Glutamatergic neuron (in vitro differentiated cells): ENCODE data around the gene CMTR1. TPM values are rescaled to one million over a fixed set of nuclear protein-coding genes. Genes with fewer than 3 reads are reported as not detected.

Experiments used
- DNase-seq: peaks from one replicate; pipeline ENCODE4 v3.0.0; 2022
- H3K27ac Mint-ChIP-seq: one replicate; pipeline ENCODE4 v1.8.0; 2020; ENCODE audit warnings: mild to moderate bottlenecking, mixed read lengths, inconsistent platforms; ENCODE audit not compliant: unreplicated experiment
- H3K27me3 Mint-ChIP-seq: one replicate; pipeline ENCODE4 v1.8.0; 2020; ENCODE audit warnings: mild to moderate bottlenecking, moderate library complexity, mixed read lengths, inconsistent platforms; ENCODE audit not compliant: unreplicated experiment
- H3K36me3 Mint-ChIP-seq: one replicate; pipeline ENCODE4 v1.8.0; 2020; ENCODE audit warnings: mild to moderate bottlenecking, mixed read lengths, inconsistent platforms; ENCODE audit not compliant: unreplicated experiment
- H3K4me1 Mint-ChIP-seq: one replicate; pipeline ENCODE4 v1.8.0; 2020; ENCODE audit warnings: mild to moderate bottlenecking, low read depth, mixed read lengths, inconsistent platforms; ENCODE audit not compliant: unreplicated experiment
- H3K4me3 Mint-ChIP-seq: one replicate; pipeline ENCODE4 v1.8.0; 2020; ENCODE audit warnings: mild to moderate bottlenecking, mixed read lengths, inconsistent platforms; ENCODE audit not compliant: unreplicated experiment
- H3K9me3 Mint-ChIP-seq: one replicate; pipeline ENCODE4 v1.8.0; 2020; ENCODE audit warnings: mild to moderate bottlenecking, moderate library complexity, mixed read lengths, inconsistent platforms; ENCODE audit not compliant: unreplicated experiment
- CTCF ChIP-seq: fragments of 200-600 bp; sonication (generic); IDR thresholded peaks from one replicate; pipeline ENCODE4 v1.5.0; 2021; ENCODE audit not compliant: partially characterized antibody, unreplicated experiment
- total RNA-seq: library from RNA; stranded (reverse); fragmentation: NEBNext Ultra II Directional; extraction: Animal tissue kit (Norgen Biotek cat#: 25700); gene quantifications from one replicate; pipeline ENCODE4 v1.2.1, GENCODE V29; 2021; ENCODE audit not compliant: unreplicated experiment

The CMTR1 gene
- total RNA-seq, 1 donor from 2014 or later, result 61.6 TPM

GRCh38 chr6:37480118-37480736, 47.2 kb downstream of the CMTR1 start:
- TF ChIP-seq CTCF, result no peak
- H3K27me3 Mint-ChIP-seq, result peaks cover 5% of the 10 kb centered on the region
- H3K4me1 Mint-ChIP-seq, result peaks cover 39% of the 10 kb centered on the region
- no peak overlapping the region for H3K4me3 Mint-ChIP-seq
- peaks cover 9% of the 10 kb centered on the region for H3K9me3 Mint-ChIP-seq
- no peak overlapping the region for H3K27ac Mint-ChIP-seq
- H3K36me3 Mint-ChIP-seq, result no peaks in the 10 kb centered on the region
- no peak for DNase-seq

GRCh38 chr6:37480951-37481534, 48.0 kb downstream of the CMTR1 start:
- TF ChIP-seq CTCF, result no peak
- Mint-ChIP-seq H3K4me1 (peaks cover 43% of the 10 kb centered on the region), H3K9me3 (peaks cover 10% of the 10 kb centered on the region), H3K27me3 (peaks cover 5% of the 10 kb centered on the region), H3K27ac (peak overlapping the region; percentile 50), H3K4me3 (peak overlapping the region; percentile 75), H3K36me3 (no peaks in the 10 kb centered on the region)
- DNase-seq, result no peak

GRCh38 chr6:37481711-37482605, 48.9 kb downstream of the CMTR1 start:
- Mint-ChIP-seq H3K9me3 (peaks cover 10% of the 10 kb centered on the region), H3K27ac (peak overlapping the region; percentile 84)
- peak; percentile 74 for DNase-seq

GRCh38 chr6:37482606-37483251, 49.7 kb downstream of the CMTR1 start:
- no peak for TF ChIP-seq CTCF
- Mint-ChIP-seq H3K36me3 (no peaks in the 10 kb centered on the region), H3K27me3 (peaks cover 2% of the 10 kb centered on the region), H3K9me3 (peaks cover 10% of the 10 kb centered on the region), H3K4me3 (peak overlapping the region; percentile 78), H3K27ac (peak overlapping the region; percentile 84), H3K4me1 (peaks cover 45% of the 10 kb centered on the region)
- no peak for DNase-seq

More at GRCh38 chr6:37481711-37482605, 48.9 kb downstream of the CMTR1 start:
- Mint-ChIP-seq H3K27me3 (peaks cover 5% of the 10 kb centered on the region), H3K4me1 (peaks cover 47% of the 10 kb centered on the region), H3K4me3 (peak overlapping the region; percentile 78), H3K36me3 (no peaks in the 10 kb centered on the region)
- no peak for TF ChIP-seq CTCF
